Neutrophil (primary cell): ENCODE measurements around the gene OR1K1.
"Not testable (repeated sequence)": the region's sequence is repeated elsewhere in the genome, so short reads cannot be mapped to it uniquely, and the experiment has no call there.

Source experiments
- H3K27ac ChIP-seq: fragments of 200-600 bp; sonication (generic); 2 replicates; pipeline ENCODE4 v1.5.1; 2016; ENCODE audit warnings: mild to moderate bottlenecking, moderate library complexity
- H3K27me3 ChIP-seq: fragments of 200-600 bp; sonication (generic); 2 replicates; pipeline ENCODE4 v1.6.0; 2016; ENCODE audit warnings: mild to moderate bottlenecking
- H3K36me3 ChIP-seq: fragments of 200-600 bp; sonication (generic); 2 replicates; pipeline ENCODE4 v1.5.1; 2017
- H3K4me1 ChIP-seq, 2 experiments: fragments of 200-600 bp in 1 of 2; sonication (generic) in 1 of 2; 1 replicate in 1 of 2; 2 replicates in 1 of 2; pipeline versions ENCODE4 v1.5.1 to v1.6.1; 2013 to 2016; ENCODE audit warnings: low read depth in 1 of 2, low read length in 1 of 2, mild to moderate bottlenecking in 1 of 2, moderate library complexity in 1 of 2; ENCODE audit not compliant: control insufficient read depth in 1 of 2, insufficient read depth in 1 of 2
- H3K4me3 ChIP-seq, 2 experiments: fragments of 200-600 bp in 1 of 2; sonication (generic) in 1 of 2; 1 replicate in 1 of 2; 2 replicates in 1 of 2; pipeline ENCODE4 v1.5.1; 2013 to 2016; ENCODE audit warnings: low read depth in 1 of 2, low read length in 1 of 2, mild to moderate bottlenecking in 1 of 2, moderate library complexity in 1 of 2
- H3K9me3 ChIP-seq: fragments of 200-600 bp; sonication (generic); 2 replicates; pipeline ENCODE4 v1.5.1; 2016
- CTCF ChIP-seq: fragments of 200-600 bp; sonication (generic); IDR thresholded peaks from 2 replicates; pipeline ENCODE4 v1.5.1; 2016; ENCODE audit warnings: antibody characterized with exemption

OR1K1 gene

GRCh38 chr9:122822056-122822455, 22.1 kb downstream of the OR1K1 start:
- peak overlapping the region; percentile 56 for H3K27ac ChIP-seq
- no peak for TF ChIP-seq CTCF
- H3K9me3 ChIP-seq: no peaks in the 10 kb centered on the region
- H3K27me3 ChIP-seq: no peaks in the 10 kb centered on the region
- H3K4me3 ChIP-seq: no peak overlapping the region
- peaks cover 51% of the 10 kb centered on the region for H3K36me3 ChIP-seq
- H3K4me1 ChIP-seq: peaks cover 7 to 10% of the 10 kb centered on the region in 2 experiments

- Histone ChIP-seq H3K9me3 (no peaks in the 10 kb centered on the region), H3K27ac (no peak overlapping the region), H3K4me1 (peaks cover 13 to 16% of the 10 kb centered on the region in 2 experiments), H3K36me3 (peaks cover 46% of the 10 kb centered on the region), H3K27me3 (no peaks in the 10 kb centered on the region), H3K4me3 (no peak overlapping the region)
- no peak for TF ChIP-seq CTCF
Observed at GRCh38 chr9:122822938-122823337, 23.0 kb downstream of the OR1K1 start.

GRCh38 chr9:122827761-122828093, 27.8 kb downstream of the OR1K1 start:
- peak overlapping the region; percentile 88 for H3K27ac ChIP-seq
- H3K9me3 ChIP-seq: no peaks in the 10 kb centered on the region
- no peak for TF ChIP-seq CTCF
- H3K27me3 ChIP-seq: no peaks in the 10 kb centered on the region
- peak overlapping the region; percentile 87 to 95 for H3K4me3 ChIP-seq
- H3K36me3 ChIP-seq: peaks cover 17% of the 10 kb centered on the region
- H3K4me1 ChIP-seq: peaks cover 6 to 8% of the 10 kb centered on the region in 2 experiments

GRCh38 chr9:122828965-122829284, 29.0 kb downstream of the OR1K1 start:
- H3K36me3 ChIP-seq, H3K27me3 ChIP-seq, H3K4me1 ChIP-seq, H3K9me3 ChIP-seq: not testable (repeated sequence)
- Histone ChIP-seq H3K4me3 (peak overlapping the region; percentile 87 to 95), H3K27ac (peak overlapping the region; percentile 88)

GRCh38 chr9:122832194-122832593, 32.3 kb downstream of the OR1K1 start:
- no peaks in the 10 kb centered on the region for H3K36me3 ChIP-seq
- peaks cover 6 to 12% of the 10 kb centered on the region in 2 experiments for H3K4me1 ChIP-seq
- no peak for TF ChIP-seq CTCF
- H3K9me3 ChIP-seq: no peaks in the 10 kb centered on the region
- no peak overlapping the region for H3K27ac ChIP-seq
- no peaks in the 10 kb centered on the region for H3K27me3 ChIP-seq
- no peak overlapping the region for H3K4me3 ChIP-seq

- no peaks in the 10 kb centered on the region for H3K27me3 ChIP-seq
- H3K36me3 ChIP-seq: no peaks in the 10 kb centered on the region
- H3K4me3 ChIP-seq: no peak overlapping the region
- no peaks in the 10 kb centered on the region for H3K9me3 ChIP-seq
- peaks cover 0 to 4% of the 10 kb centered on the region in 2 experiments for H3K4me1 ChIP-seq
- no peak for TF ChIP-seq CTCF
- no peak overlapping the region for H3K27ac ChIP-seq
Observed at GRCh38 chr9:122835313-122835731, 35.4 kb downstream of the OR1K1 start.
